Transverse colon (tissue), 4 donors: ENCODE results near the gene TBC1D21. TPM values are rescaled to one million over a fixed set of nuclear protein-coding genes. Genes with fewer than 3 reads are reported as not detected.

Experiments
- DNase-seq: peaks from one replicate; pipeline ENCODE4 v3.0.0-alpha.2; 2019
- H3K27ac ChIP-seq, 4 donors: fragments of 200-600 bp; sonication (generic); 2 replicates each; pipeline ENCODE4 v1.5.1; 2016 to 2018; ENCODE audit warnings: inconsistent platforms in 4 of 4
- H3K27me3 ChIP-seq: fragments of 200-600 bp; sonication (generic); 2 replicates; pipeline ENCODE4 v1.5.1; 2017; ENCODE audit warnings: inconsistent platforms
- H3K36me3 ChIP-seq, 4 donors: fragments of 200-600 bp; sonication (generic); 2 replicates each; pipeline ENCODE4 v1.5.1; 2017 to 2019; ENCODE audit warnings: inconsistent platforms in 4 of 4
- H3K4me1 ChIP-seq, 4 donors: fragments of 200-600 bp; sonication (generic); 2 replicates each; pipeline ENCODE4 v1.5.1; 2017 to 2020; ENCODE audit warnings: inconsistent platforms in 4 of 4
- H3K4me3 ChIP-seq, 4 donors: fragments of 200-600 bp; sonication (generic); 1 replicate in 1 of 4; 2 replicates in 3 of 4; pipeline versions ENCODE4 v1.5.1 to v1.6.1; 2017 to 2019; ENCODE audit warnings: inconsistent platforms in 4 of 4
- H3K9me3 ChIP-seq, 2 donors: fragments of 200-600 bp; sonication (generic); 2 replicates each; pipeline ENCODE4 v1.5.1; 2017 to 2019; ENCODE audit warnings: inconsistent platforms in 2 of 2
- CTCF ChIP-seq, 5 experiments: fragments of 200-600 bp in 3 of 5; fragments of 450-650 bp in 2 of 5; sonication (generic) in 3 of 5; IDR thresholded peaks; 1 replicate in 2 of 5; 2 replicates in 3 of 5; pipeline ENCODE4 v1.5.1; 2016 to 2017; ENCODE audit warnings: antibody characterized with exemption in 5 of 5, inconsistent platforms in 3 of 5, mild to moderate bottlenecking in 2 of 5, moderate library complexity in 1 of 5
- EP300 ChIP-seq: sonication (generic); formaldehyde crosslinking; IDR thresholded peaks from one replicate; pipeline ENCODE4 v1.6.1; 2017; ENCODE audit warnings: antibody characterized with exemption, low read depth
- POLR2A ChIP-seq: fragments of 450-650 bp; IDR thresholded peaks from one replicate; pipeline ENCODE4 v1.6.1; 2016; ENCODE audit warnings: antibody characterized with exemption, mild to moderate bottlenecking, moderate library complexity
- POLR2AphosphoS5 ChIP-seq, 3 donors: sonication (generic); formaldehyde crosslinking; IDR thresholded peaks; one replicate each; pipeline ENCODE4 v1.6.1; 2016; ENCODE audit warnings: antibody characterized with exemption in 3 of 3
- WGBS, 2 donors: methylation state at CpG; one replicate each; pipeline ENCODE4 v1.1.5; 2018; ENCODE audit warnings: low coverage in 1 of 2; 5-methylcytosine and 5-hydroxymethylcytosine counted together
- in situ Hi-C, 4 donors: fragments of 200-750 bp; cut with MboI; loops; one replicate each; pipeline versions ENCODE4 v1.15.0 to v1.15.1; 2017; ENCODE audit warnings: low sequenced_read_pairs in 3 of 4, low pct_ligation_motif_present in 1 of 4, low pct_unique_long_range_greater_than_20kb in 1 of 4
- intact Hi-C: fragments of 100-400 bp; cut with DNase I; formaldehyde crosslinking; loops from one replicate; pipeline ENCODE4 v1.15.1; 2023; ENCODE audit warnings: low total_unique reads
- total RNA-seq, 4 donors: library from RNA; depleted of rRNA; stranded (reverse); fragments of >200 nt; gene quantifications; one replicate each; pipeline ENCODE4 v1.1.0, GENCODE V29; 2016

TBC1D21 gene
- total RNA-seq, 4 donors from 2014 or later, result not detected

- no peak overlapping the region for H3K27ac ChIP-seq
- H3K27me3 ChIP-seq, result peaks cover 24% of the 10 kb centered on the region
- H3K4me3 ChIP-seq, result no peak overlapping the region
- no peak for TF ChIP-seq EP300
- no peak for TF ChIP-seq CTCF (IDR thresholded peaks at IDR 0.05)
- no peak for TF ChIP-seq POLR2AphosphoS5 (IDR thresholded peaks at IDR 0.05)
- no peak for TF ChIP-seq POLR2A
- no peaks in the 10 kb centered on the region for H3K9me3 ChIP-seq
- intact Hi-C loops, result no loop called here
- WGBS, 2 donors, result 71% methylated on average over 3 of the region's 3 CpGs; no CpG with 5 or more reads in 1 of the 2 donors
- no peaks in the 10 kb centered on the region for H3K4me1 ChIP-seq
- DNase-seq, result no peak
- no peaks in the 10 kb centered on the region for H3K36me3 ChIP-seq
- in situ Hi-C loops, result no loop called here
Observed at GRCh38 chr15:73845907-73846306, 27.5 kb upstream of the TBC1D21 start.

GRCh38 chr15:73849641-73850040 lies 23.7 kb upstream of the TBC1D21 start:
- Histone ChIP-seq H3K9me3 (no peaks in the 10 kb centered on the region), H3K36me3 (no peaks in the 10 kb centered on the region), H3K27me3 (peaks cover 4% of the 10 kb centered on the region), H3K27ac (no peak overlapping the region), H3K4me3 (no peak overlapping the region), H3K4me1 (no peaks in the 10 kb centered on the region)
- WGBS, 2 donors, result 83% methylated on average over 2 of the region's 2 CpGs; no CpG with 5 or more reads in 1 of the 2 donors
- in situ Hi-C loops (no loop called here), intact Hi-C loops (no loop called here)
- no peak for TF ChIP-seq POLR2A
- TF ChIP-seq POLR2AphosphoS5 (IDR thresholded peaks at IDR 0.05), result no peak
- TF ChIP-seq EP300, result no peak
- TF ChIP-seq CTCF (IDR thresholded peaks at IDR 0.05), result no peak
- DNase-seq, result no peak

- no peaks in the 10 kb centered on the region for H3K36me3 ChIP-seq
- in situ Hi-C loops (no loop called here), intact Hi-C loops (no loop called here)
- TF ChIP-seq POLR2A (no peak), CTCF (IDR thresholded peaks at IDR 0.05) (no peak), POLR2AphosphoS5 (IDR thresholded peaks at IDR 0.05) (no peak), EP300 (no peak)
- no peak overlapping the region for H3K27ac ChIP-seq
- H3K4me1 ChIP-seq, result no peaks in the 10 kb centered on the region
- no peak for DNase-seq
- H3K4me3 ChIP-seq, result no peak overlapping the region
- no peaks in the 10 kb centered on the region for H3K9me3 ChIP-seq
- WGBS, 2 donors, result 57% methylated on average over 1 of the region's 1 CpG
- H3K27me3 ChIP-seq, result peaks cover 4% of the 10 kb centered on the region
Observed at GRCh38 chr15:73850228-73850627, 23.1 kb upstream of the TBC1D21 start.

- intact Hi-C loops (no loop called here), in situ Hi-C loops (no loop called here)
- no peaks in the 10 kb centered on the region for H3K4me1 ChIP-seq
- H3K27ac ChIP-seq, result no peak overlapping the region
- peak; percentile 12 for DNase-seq
- no peaks in the 10 kb centered on the region for H3K36me3 ChIP-seq
- H3K27me3 ChIP-seq, result peaks cover 5% of the 10 kb centered on the region
- 10% methylated on average over 4 of the region's 4 CpGs; no CpG with 5 or more reads in 1 of the 2 donors for WGBS, 2 donors
- H3K4me3 ChIP-seq, result no peak overlapping the region
- no peak for TF ChIP-seq POLR2A
- no peak for TF ChIP-seq CTCF (IDR thresholded peaks at IDR 0.05)
- no peak for TF ChIP-seq POLR2AphosphoS5 (IDR thresholded peaks at IDR 0.05)
- TF ChIP-seq EP300, result no peak
- no peaks in the 10 kb centered on the region for H3K9me3 ChIP-seq
Observed at GRCh38 chr15:73851689-73852088, 21.7 kb upstream of the TBC1D21 start.
